Measurements from ENCODE around the gene FBXO41. TPM values are rescaled to one million over a fixed set of nuclear protein-coding genes. Genes with fewer than 3 reads are reported as not detected.

The FBXO41 gene
- total and polyA plus RNA-seq, 10 of the 15 experiments (the other 5 are each of a cell fraction or from before 2014, with no cell fraction given), result 1.9 to 38.9 (median 11.3) TPM

GRCh38 chr2:73301636-73302035 lies 17.4 kb upstream of the FBXO41 start:
- Histone ChIP-seq H3K9ac (ENCODE audit: control insufficient read depth, insufficient read depth, low read length) (no peak overlapping the region), H3K79me2 (ENCODE audit: control insufficient read depth, insufficient read depth, low read length) (no peaks in the 10 kb centered on the region), H3K4me3 (no peak overlapping the region), H4K20me1 (ENCODE audit: control insufficient read depth, insufficient read depth) (no peaks in the 10 kb centered on the region), H2AFZ (ENCODE audit: control insufficient read depth, low read depth, low read length) (no peak overlapping the region), H3K4me2 (ENCODE audit: control insufficient read depth, insufficient read depth) (no peak overlapping the region), H3K36me3 (ENCODE audit: control insufficient read depth in 2 of 2, insufficient read depth in 2 of 2, low read length in 1 of 2) (no peaks in the 10 kb centered on the region), H3K9me3 (replicated peaks; ENCODE audit: control insufficient read depth, insufficient read depth, low read length) (no peaks in the 10 kb centered on the region), H3K27ac (ENCODE audit: control insufficient read depth, insufficient read depth) (no peak overlapping the region), H3K27me3 (replicated peaks in 1 of 2; ENCODE audit: control insufficient read depth in 2 of 2, insufficient read depth in 2 of 2, low read length in 1 of 2) (peaks cover 2 to 4% of the 10 kb centered on the region in 2 experiments; a peak in 3 of 4 replicates), H3K4me1 (ENCODE audit: control insufficient read depth, insufficient read depth, low read length) (no peaks in the 10 kb centered on the region)
- intact Hi-C loops (cut with micrococcal nuclease; ENCODE audit: unreplicated experiment) (no loop called here), in situ Hi-C loops (cut with MboI) (no loop called here)
- 49% methylated on average over 4 of the region's 4 CpGs for WGBS (ENCODE audit: insufficient coverage, insufficient replicate concordance, low lambda C conversion rate, missing lambda C conversion rate)
- CTCF ChIA-PET, result no interaction called here
- no TSS peak for BruUV-seq (replicated peaks)
- DNase-seq (ENCODE audit: low read depth, low spot score) (no peak), FAIRE-seq (no peak), ATAC-seq (no peak)
- no peak for TF ChIP-seq ZBTB4 (CRISPR knock-in tag; IDR thresholded peaks at IDR 0.05)
- TF ChIP-seq CHD1 (IDR thresholded peaks at IDR 0.05; ENCODE audit: low read depth, low read length), result no peak
- POLR2A ChIA-PET, result no interaction called here
- RAD21 ChIA-PET (ENCODE audit: unreplicated experiment), result no interaction called here
- SMC1A ChIA-PET (ENCODE audit: uncharacterized antibody, unreplicated experiment), result no interaction called here

DNA sequence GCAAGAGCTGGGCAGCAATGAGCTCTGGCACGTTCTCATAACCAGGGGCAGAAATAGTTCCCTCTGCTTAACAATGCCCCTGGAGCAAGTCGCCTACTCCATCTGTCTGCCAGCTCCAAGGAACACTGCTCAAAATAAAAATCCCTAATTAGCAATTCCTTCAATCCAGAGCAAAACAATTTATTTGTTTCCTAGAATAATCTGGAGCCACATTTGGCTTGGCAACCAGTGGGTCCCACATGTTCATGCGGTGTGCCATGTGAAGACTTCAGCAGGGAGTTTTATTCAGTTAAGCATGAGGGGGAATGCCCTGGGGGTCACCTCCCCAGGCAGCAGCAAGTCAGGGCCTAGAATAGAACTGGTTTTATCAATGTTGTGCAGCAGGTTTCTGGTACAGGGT lies 16.6 kb upstream of the FBXO41 start:
- no peaks in the 10 kb centered on the region for H3K36me3 ChIP-seq (ENCODE audit: control insufficient read depth in 2 of 2, insufficient read depth in 2 of 2, low read length in 1 of 2)
- H3K4me3 ChIP-seq, result no peak overlapping the region
- H3K9ac ChIP-seq (ENCODE audit: control insufficient read depth, insufficient read depth, low read length), result no peak overlapping the region
- no peaks in the 10 kb centered on the region for H3K79me2 ChIP-seq (ENCODE audit: control insufficient read depth, insufficient read depth, low read length)
- H3K27me3 ChIP-seq (replicated peaks in 1 of 2; ENCODE audit: control insufficient read depth in 2 of 2, insufficient read depth in 2 of 2, low read length in 1 of 2), result peaks cover under 1 to 7% of the 10 kb centered on the region in 2 experiments; a peak in 2 of 4 replicates
- CTCF ChIA-PET, result interaction anchor here (0.9 kb wide), 1 partner anchor 15 kb away, joined by 3 read pairs; no protein-coding TSS in a partner anchor
- no TSS peak for BruUV-seq (replicated peaks)
- POLR2A ChIA-PET, result no interaction called here
- H3K4me2 ChIP-seq (ENCODE audit: control insufficient read depth, insufficient read depth), result no peak overlapping the region
- H3K9me3 ChIP-seq (replicated peaks; ENCODE audit: control insufficient read depth, insufficient read depth, low read length), result no peaks in the 10 kb centered on the region
- ATAC-seq, result no peak
- in situ Hi-C loops (cut with MboI), result no loop called here
- no peak for FAIRE-seq
- RAD21 ChIA-PET (ENCODE audit: unreplicated experiment), result no interaction called here
- H3K4me1 ChIP-seq (ENCODE audit: control insufficient read depth, insufficient read depth, low read length), result no peaks in the 10 kb centered on the region
- no peak overlapping the region for H2AFZ ChIP-seq (ENCODE audit: control insufficient read depth, low read depth, low read length)
- SMC1A ChIA-PET (ENCODE audit: uncharacterized antibody, unreplicated experiment), result no interaction called here
- no peak for DNase-seq (ENCODE audit: low read depth, low spot score)
- no peaks in the 10 kb centered on the region for H4K20me1 ChIP-seq (ENCODE audit: control insufficient read depth, insufficient read depth)
- TF ChIP-seq SIN3A (IDR thresholded peaks at IDR 0.05; ENCODE audit: low read depth, low read length), result no peak
- TF ChIP-seq NRF1 (conservative IDR thresholded peaks at IDR 0.05; ENCODE audit: low read depth, low read length), result no peak
- 31% methylated on average over 3 of the region's 3 CpGs for WGBS (ENCODE audit: insufficient coverage, insufficient replicate concordance, low lambda C conversion rate, missing lambda C conversion rate)
- H3K27ac ChIP-seq (ENCODE audit: control insufficient read depth, insufficient read depth), result no peak overlapping the region
- intact Hi-C loops (cut with micrococcal nuclease; ENCODE audit: unreplicated experiment), result no loop called here

All from GM12878 (cell line).